Spinal cord (tissue), 10 donors: ENCODE data around the gene DNASE1L2. TPM values are rescaled to one million over a fixed set of nuclear protein-coding genes. Genes with fewer than 3 reads are reported as not detected.

Experiments used
- DNase-seq, 6 donors: peaks; one replicate each; pipeline versions ENCODE4 v3.0.0 to v3.0.0-alpha.2; 2013 to 2015; ENCODE audit warnings: low spot score in 6 of 6, low read depth in 4 of 6
- H3K27ac ChIP-seq: one replicate; pipeline ENCODE4 v1.5.1; 2013; ENCODE audit warnings: low read depth, low read length, control low read depth
- H3K27me3 ChIP-seq: one replicate; pipeline ENCODE4 v1.6.1; 2013; ENCODE audit warnings: low read length; ENCODE audit not compliant: control insufficient read depth, insufficient read depth
- H3K36me3 ChIP-seq: one replicate; pipeline ENCODE4 v1.6.1; 2013; ENCODE audit warnings: low read length; ENCODE audit not compliant: control insufficient read depth, insufficient read depth
- H3K4me1 ChIP-seq: one replicate; pipeline ENCODE4 v1.6.1; 2013; ENCODE audit warnings: low read length; ENCODE audit not compliant: control insufficient read depth, insufficient read depth
- H3K4me3 ChIP-seq: one replicate; pipeline ENCODE4 v1.5.1; 2013; ENCODE audit warnings: low read depth, low read length, control low read depth
- H3K9me3 ChIP-seq: one replicate; pipeline ENCODE4 v1.6.1; 2013; ENCODE audit warnings: low read length; ENCODE audit not compliant: control insufficient read depth, insufficient read depth
- WGBS: methylation state at CpG from one replicate; pipeline ENCODE4 v1.1.5; 2013; ENCODE audit warnings: missing lambda C conversion rate; ENCODE audit not compliant: insufficient coverage; 5-methylcytosine and 5-hydroxymethylcytosine counted together
- polyA plus RNA-seq, 2 donors: library from polyadenylated mRNA; unstranded; fragments of 120-200 nt; gene quantifications; one replicate each; pipeline ENCODE4 v1.2.1, GENCODE V29; 2013; ENCODE audit not compliant: insufficient read length in 2 of 2
- total RNA-seq, 2 donors: library from RNA; depleted of rRNA in 1 of 2; stranded (reverse); fragments of 120-200 nt in 1 of 2; fragments of >200 nt in 1 of 2; gene quantifications; one replicate each; pipeline versions ENCODE4 v1.2.3 to v1.2.4, GENCODE V29; 2013 to 2014
- donor health status: healthy.

The DNASE1L2 gene
- total and polyA plus RNA-seq, 4 donors = 1.9 to 6.1 (median 3.9) TPM

DNA sequence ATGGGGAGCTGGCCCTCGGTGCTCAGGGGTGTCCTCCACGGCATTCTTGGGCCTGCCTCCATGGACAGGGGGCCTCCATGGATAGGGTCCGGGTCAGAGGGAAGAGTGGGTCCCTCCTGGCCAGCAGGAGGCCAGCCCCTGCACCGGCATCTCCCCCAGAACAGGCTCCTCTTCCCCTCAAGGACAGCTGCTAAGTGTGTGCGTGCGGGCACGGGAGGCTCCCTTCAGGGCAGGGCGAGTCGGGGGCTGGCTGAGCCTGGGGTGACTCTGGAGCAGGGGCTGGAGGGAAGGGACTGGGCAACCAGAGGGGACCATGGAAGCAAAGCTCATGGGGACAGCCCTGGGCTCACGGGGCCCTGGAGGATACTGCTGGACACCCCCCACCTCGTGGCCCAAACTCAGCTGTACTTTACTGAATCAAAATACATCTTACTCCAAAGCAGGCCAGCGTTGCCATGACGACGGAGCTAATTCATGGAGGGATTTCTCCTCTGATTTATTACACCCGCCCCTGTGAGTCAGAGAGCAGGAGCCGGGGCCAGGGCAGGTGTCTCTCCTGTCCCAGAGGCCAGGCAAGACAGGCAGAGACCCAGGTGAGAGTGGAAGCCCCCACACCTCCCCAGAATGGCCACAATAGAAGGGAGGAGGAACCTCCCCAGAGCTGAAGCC is 41.9 kb upstream of the DNASE1L2 start:
- Histone ChIP-seq H3K4me3 (peak overlapping the region; percentile 36), H3K9me3 (no peaks in the 10 kb centered on the region), H3K4me1 (peaks cover 55% of the 10 kb centered on the region), H3K36me3 (peaks cover 51% of the 10 kb centered on the region), H3K27ac (no peak overlapping the region), H3K27me3 (peaks cover 3% of the 10 kb centered on the region)
- peak in 1 of 6 donors; percentile 45 for DNase-seq
- WGBS = 42% methylated on average over 11 of the region's 16 CpGs

DNA sequence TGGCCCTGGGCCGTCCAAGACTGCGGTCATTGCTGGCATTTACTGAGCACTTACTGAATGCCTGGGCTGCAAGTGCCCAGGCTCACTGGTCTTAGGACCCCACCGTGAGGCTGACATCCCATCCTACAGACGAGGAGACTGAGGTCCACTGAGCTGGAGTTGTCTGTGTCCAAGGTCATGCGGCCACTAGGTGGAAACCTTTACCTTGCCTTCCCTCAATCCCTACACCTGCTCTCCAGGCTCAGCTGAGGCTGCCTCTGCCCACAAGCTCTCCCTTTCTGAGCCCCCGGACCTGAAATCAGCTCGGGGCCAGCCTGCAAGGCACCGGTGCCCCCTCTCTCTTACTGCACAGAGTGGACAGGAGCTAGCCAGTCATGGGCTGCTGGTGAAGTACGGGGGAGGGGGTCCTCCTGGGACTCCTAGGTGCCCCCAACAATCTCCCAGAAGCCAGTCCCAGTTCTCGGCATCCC is 41.4 kb upstream of the DNASE1L2 start:
- H3K4me3 ChIP-seq = peak overlapping the region; percentile 36
- peak in 2 of 6 donors; percentile 37 to 83 for DNase-seq
- H3K4me1 ChIP-seq = peaks cover 54% of the 10 kb centered on the region
- WGBS = 32% methylated on average over 7 of the region's 10 CpGs
- H3K9me3 ChIP-seq = no peaks in the 10 kb centered on the region
- H3K27me3 ChIP-seq = peaks cover 3% of the 10 kb centered on the region
- peaks cover 45% of the 10 kb centered on the region for H3K36me3 ChIP-seq
- no peak overlapping the region for H3K27ac ChIP-seq

DNA sequence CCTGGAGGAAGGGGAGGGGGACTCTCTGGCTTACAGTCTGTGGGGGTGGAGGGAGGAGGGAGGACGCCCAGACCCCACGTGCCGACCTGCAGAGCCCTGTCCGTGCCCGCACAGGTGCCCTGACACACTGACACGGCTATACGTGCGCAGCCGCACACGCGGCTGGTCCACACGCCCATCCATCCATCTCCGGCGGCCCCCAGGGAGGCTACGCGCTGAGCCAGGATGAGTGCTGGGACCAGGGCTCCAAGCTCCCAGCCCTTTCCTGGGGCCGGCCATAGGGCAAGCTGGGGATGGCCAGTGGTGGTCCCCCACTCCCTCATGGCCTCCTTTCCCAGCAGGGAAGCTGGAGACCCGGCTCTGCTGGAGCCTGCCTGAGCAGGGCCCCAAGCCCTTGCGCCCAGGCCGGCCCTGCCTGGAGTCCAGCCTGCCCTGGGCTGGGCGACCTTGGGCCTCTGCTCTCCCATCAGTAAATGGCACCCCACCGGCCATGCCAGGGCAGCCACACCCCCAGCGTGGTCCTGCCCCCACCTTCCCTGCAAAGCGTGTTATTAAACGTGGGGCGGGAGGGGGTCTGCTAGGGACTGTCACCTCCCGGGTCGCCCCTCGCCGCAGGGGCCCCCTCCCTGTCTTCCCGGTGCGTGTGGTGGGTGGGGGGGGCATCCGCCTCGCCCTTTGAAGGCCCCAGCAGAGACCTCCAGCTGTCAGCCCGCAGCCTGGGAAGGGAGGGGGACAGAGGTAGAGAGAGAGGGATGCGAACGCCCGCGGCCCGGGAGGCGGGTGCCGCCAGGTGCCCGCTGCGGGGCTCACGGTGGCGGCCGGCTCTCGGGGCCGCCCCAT is 40.7 kb upstream of the DNASE1L2 start:
- Histone ChIP-seq H3K27ac (no peak overlapping the region), H3K36me3 (peaks cover 39% of the 10 kb centered on the region), H3K4me1 (peaks cover 48% of the 10 kb centered on the region), H3K4me3 (peak overlapping the region; percentile 36), H3K27me3 (peaks cover 3% of the 10 kb centered on the region), H3K9me3 (no peaks in the 10 kb centered on the region)
- peak in 1 of 6 donors; percentile 54 for DNase-seq
- WGBS = 2% methylated on average over 44 of the region's 49 CpGs

DNA sequence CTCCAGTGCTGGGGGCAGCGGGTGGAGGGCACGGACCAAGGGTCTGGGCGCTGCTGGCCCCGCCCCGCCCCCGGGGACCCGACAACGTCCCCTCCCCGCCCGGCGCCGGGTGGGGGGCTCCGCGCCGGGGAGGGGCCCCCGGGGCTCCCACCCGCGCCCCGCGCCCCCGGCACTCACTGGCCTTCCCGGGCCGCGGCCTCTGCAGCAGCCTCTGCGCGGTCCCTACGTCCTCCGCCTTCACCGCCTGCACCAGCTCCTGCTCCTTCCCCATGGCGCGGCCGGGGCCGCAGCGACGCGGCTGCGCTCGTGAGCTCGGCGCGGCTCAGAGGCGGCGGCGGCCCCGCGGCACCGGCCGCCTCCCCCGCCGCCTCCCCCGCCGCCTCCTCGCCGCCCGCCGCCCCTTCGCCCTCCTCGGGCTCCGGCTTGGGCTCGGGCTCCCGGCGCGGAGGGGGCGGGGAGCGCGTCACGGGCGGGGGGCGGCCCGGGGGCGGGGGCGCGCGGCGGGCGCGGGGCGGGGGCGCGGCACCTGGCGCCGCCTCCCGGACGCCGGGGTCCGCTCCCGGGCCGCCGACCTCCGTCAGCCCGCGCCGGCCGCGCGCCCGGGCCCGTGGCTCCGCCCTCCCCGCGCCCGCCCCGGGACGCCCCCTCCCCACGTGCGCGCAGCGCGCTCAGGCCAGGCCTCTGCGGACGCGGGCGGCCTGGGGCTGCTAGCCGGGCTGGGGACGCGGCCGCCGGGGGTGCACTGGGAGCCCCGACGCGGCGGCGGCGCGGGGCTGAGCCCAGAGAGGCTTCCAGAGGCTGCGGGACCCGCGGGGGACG is 39.9 kb upstream of the DNASE1L2 start, which contains the start of gene CASKIN1:
Gene CASKIN1 (minus strand): TSS at position 444 of the 819 bp plus-strand sequence. CDS start 173 bp downstream, at position 271.
- no peaks in the 10 kb centered on the region for H3K9me3 ChIP-seq
- DNase-seq = peak in 2 of 6 donors; percentile 60 to 72
- no peak within 1 kb of the TSS for H3K27ac ChIP-seq
- peaks cover 39% of the 10 kb centered on the region for H3K4me1 ChIP-seq
- peak within 1 kb of the TSS; percentile 36 for H3K4me3 ChIP-seq
- WGBS = under 1% methylated on average over 102 of the region's 129 CpGs
- peaks cover 3% of the 10 kb centered on the region for H3K27me3 ChIP-seq
- peaks cover 30% of the 10 kb centered on the region for H3K36me3 ChIP-seq

DNA sequence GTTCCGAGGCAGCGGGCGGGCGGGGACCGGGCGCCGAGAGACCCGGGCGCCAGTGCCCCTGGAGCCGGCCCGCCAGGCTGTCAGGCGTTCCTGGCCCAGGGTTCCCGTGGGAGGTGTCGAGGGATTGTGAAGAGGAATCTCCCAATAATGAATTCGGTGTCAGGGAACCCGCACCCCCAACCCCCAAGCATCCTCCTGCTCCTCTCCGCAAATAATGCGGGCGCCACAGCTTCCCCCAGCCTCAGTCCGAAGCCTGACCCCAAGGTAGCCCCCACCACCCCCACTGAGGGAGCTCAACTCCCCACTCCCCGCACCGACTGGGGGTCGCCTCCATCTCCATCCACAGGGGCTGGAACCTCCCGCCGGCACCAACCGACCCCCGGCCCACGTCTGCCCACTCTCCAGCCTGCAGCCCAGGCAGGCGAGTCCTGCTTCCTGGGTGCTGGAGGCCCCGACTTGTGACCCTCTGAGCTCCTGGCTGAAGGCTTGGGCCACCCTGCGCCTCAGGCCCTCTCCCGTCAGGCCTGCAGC is 39.2 kb upstream of the DNASE1L2 start:
- H3K27ac ChIP-seq = no peak overlapping the region
- peaks cover 24% of the 10 kb centered on the region for H3K36me3 ChIP-seq
- 22% methylated on average over 25 of the region's 32 CpGs for WGBS
- peaks cover 33% of the 10 kb centered on the region for H3K4me1 ChIP-seq
- peaks cover 3% of the 10 kb centered on the region for H3K27me3 ChIP-seq
- no peak overlapping the region for H3K4me3 ChIP-seq
- DNase-seq = no peak
- H3K9me3 ChIP-seq = no peaks in the 10 kb centered on the region

DNA sequence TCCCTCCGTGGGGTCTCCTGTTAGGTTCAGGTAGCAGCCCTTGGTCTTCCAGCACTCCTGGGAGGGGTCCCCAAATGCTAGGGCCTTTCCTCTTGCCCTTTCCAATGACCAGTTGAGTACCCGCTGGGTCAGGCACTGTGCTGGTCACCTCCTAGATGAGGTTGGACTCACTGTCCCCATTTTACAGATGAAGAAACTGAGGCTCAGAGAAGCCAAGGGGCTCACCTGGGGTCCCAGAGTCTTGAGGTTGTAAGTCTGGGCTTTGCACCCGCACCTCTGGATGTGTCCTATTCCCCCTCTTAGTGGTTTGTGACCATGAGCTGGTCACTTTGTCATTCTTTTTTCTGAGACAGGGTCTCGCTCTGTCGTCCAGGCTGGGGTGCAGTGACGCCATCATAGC is 38.5 kb upstream of the DNASE1L2 start:
- Histone ChIP-seq H3K9me3 (no peaks in the 10 kb centered on the region), H3K27ac (no peak overlapping the region), H3K27me3 (peaks cover 3% of the 10 kb centered on the region), H3K36me3 (peaks cover 17% of the 10 kb centered on the region), H3K4me3 (no peak overlapping the region), H3K4me1 (peaks cover 29% of the 10 kb centered on the region)
- no peak for DNase-seq
- WGBS = 80% methylated on average over 5 of the region's 6 CpGs

DNA sequence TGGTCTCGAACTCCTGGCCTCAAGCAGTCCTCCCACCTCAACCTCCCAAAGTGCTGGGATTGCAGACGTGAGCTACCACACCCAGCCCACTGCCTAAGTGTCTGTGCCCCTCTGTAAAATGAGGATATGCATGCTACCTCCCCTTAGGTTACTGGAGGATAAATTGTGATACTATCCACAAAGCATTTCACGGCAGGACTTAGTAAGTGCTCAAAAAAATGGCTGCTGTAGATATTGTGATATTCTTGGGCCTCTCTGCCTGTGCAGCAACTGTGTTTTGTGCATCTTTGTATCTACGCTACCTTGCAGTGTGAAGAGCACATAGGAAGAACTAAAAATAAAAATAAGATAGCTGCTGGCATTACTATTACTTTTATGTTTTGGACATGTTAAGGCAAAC is 38.0 kb upstream of the DNASE1L2 start:
- no peaks in the 10 kb centered on the region for H3K9me3 ChIP-seq
- H3K27me3 ChIP-seq = peaks cover 3% of the 10 kb centered on the region
- WGBS = no CpG with 5 or more reads among the region's 4 CpGs
- peaks cover 14% of the 10 kb centered on the region for H3K36me3 ChIP-seq
- no peak for DNase-seq
- H3K4me1 ChIP-seq = peaks cover 29% of the 10 kb centered on the region
- H3K27ac ChIP-seq = no peak overlapping the region
- H3K4me3 ChIP-seq = no peak overlapping the region

DNA sequence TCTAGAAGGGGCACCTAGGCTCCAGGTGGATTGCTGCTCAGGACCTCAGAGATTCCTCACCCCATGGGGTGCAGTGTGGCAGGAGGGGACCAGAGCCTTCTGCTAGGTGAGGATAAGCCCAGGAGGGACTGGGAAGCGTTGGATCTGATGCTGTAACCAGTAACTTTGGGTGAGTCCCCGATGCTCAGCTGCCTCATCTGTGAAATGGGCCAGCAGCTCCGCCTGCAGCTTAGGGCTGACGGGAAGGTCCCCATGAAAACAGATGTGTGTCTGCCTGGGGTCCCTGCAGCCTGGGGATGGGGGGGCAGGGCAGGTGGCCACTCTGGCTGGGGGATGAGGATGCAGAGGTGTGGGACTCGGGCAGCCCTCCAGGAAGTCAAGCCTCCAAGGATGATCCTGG is 37.1 kb upstream of the DNASE1L2 start:
- no peak overlapping the region for H3K27ac ChIP-seq
- peaks cover 3% of the 10 kb centered on the region for H3K27me3 ChIP-seq

DNA sequence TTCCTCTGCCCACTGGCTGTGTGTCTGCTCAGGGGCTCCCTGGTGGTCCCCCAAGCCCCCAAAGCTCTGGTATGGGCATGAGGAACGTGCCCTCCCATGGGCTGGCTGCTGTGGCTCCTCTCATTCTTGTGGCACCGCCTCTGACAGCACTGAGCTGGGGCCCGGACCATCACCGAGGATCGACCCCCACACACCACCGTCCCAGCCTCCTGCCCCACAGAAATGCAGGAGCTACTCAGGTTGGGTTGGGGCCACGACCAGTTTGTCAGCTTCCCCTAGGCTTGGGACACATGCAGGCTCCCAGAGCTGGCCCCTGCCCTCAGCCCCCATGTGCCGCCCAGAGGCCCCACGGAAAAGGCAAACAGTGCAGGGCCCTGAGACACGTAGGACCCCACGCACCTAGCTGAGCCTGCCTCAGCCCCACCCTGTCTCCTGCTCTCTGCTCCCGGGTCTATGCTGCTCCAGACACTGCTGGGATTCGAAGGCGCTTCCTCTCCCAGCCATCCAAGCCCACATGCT is 36.6 kb upstream of the DNASE1L2 start:
- Histone ChIP-seq H3K27ac (no peak overlapping the region), H3K4me3 (no peak overlapping the region), H3K4me1 (peaks cover 20% of the 10 kb centered on the region), H3K36me3 (peaks cover under 1% of the 10 kb centered on the region), H3K27me3 (peaks cover 3% of the 10 kb centered on the region), H3K9me3 (no peaks in the 10 kb centered on the region)
- DNase-seq = no peak
- 62% methylated on average over 14 of the region's 14 CpGs for WGBS

More for the DNA sequence above, 37.1 kb upstream of the DNASE1L2 start:
- no peaks in the 10 kb centered on the region for H3K9me3 ChIP-seq
- 76% methylated on average over 5 of the region's 5 CpGs for WGBS
- H3K36me3 ChIP-seq = peaks cover 7% of the 10 kb centered on the region
- peaks cover 23% of the 10 kb centered on the region for H3K4me1 ChIP-seq
- no peak overlapping the region for H3K4me3 ChIP-seq
- no peak for DNase-seq
